LNCaP clone FGC (cell line): Measurements from ENCODE around the gene ESF1.

Experiments
- DNase-seq: peaks from one replicate; pipeline ENCODE4 v3.0.0-alpha.2; 2011; ENCODE audit warnings: low read depth
- H3K4me3 ChIP-seq: 2 replicates; pipeline ENCODE4 v1.5.1; 2011; ENCODE audit warnings: mild to moderate bottlenecking, low read depth, low read length, control low read depth
- CTCF ChIP-seq: IDR thresholded peaks from 2 replicates; pipeline ENCODE4 v1.5.1; 2012; ENCODE audit warnings: mild to moderate bottlenecking; ENCODE audit not compliant: control insufficient read depth, insufficient read depth; ENCODE audit errors: extremely low read depth

ESF1 gene

GRCh38 chr20:13700761-13701160 is 84.0 kb downstream of the ESF1 start:
- no peak for TF ChIP-seq CTCF
- DNase-seq = no peak
- H3K4me3 ChIP-seq = no peak overlapping the region

GRCh38 chr20:13694420-13695150 is 90.1 kb downstream of the ESF1 start:
- no peak for TF ChIP-seq CTCF
- no peak overlapping the region for H3K4me3 ChIP-seq
- no peak for DNase-seq

- no peak for DNase-seq
- H3K4me3 ChIP-seq = no peak overlapping the region
- no peak for TF ChIP-seq CTCF
Measured at GRCh38 chr20:13692802-13693736, 91.7 kb downstream of the ESF1 start.

GRCh38 chr20:13690943-13691342 is 93.8 kb downstream of the ESF1 start:
- DNase-seq = no peak
- no peak for TF ChIP-seq CTCF
- no peak overlapping the region for H3K4me3 ChIP-seq

- no peak for TF ChIP-seq CTCF
- H3K4me3 ChIP-seq = no peak overlapping the region
- DNase-seq = no peak
Measured at GRCh38 chr20:13687815-13688214, 96.9 kb downstream of the ESF1 start.

- no peak for DNase-seq
- no peak for TF ChIP-seq CTCF
- H3K4me3 ChIP-seq = no peak overlapping the region
Measured at GRCh38 chr20:13685623-13686022, 99.1 kb downstream of the ESF1 start.
